Choroid plexus epithelial cell (primary cell): Measurements from ENCODE around the gene TMOD1.

Experiments used
- DNase-seq: peaks from one replicate; pipeline ENCODE4 v3.0.0-alpha.2; 2010; ENCODE audit warnings: low read depth
- H3K4me3 ChIP-seq: 2 replicates; pipeline ENCODE4 v1.5.1; 2011; ENCODE audit warnings: low read depth, mild to moderate bottlenecking, control low read depth, low read length, moderate library complexity
- CTCF ChIP-seq: conservative IDR thresholded peaks from 2 replicates; pipeline ENCODE4 v1.5.1; 2011; ENCODE audit warnings: low read depth, mild to moderate bottlenecking, control low read depth, inconsistent platforms, low read length, moderate library complexity

Gene TMOD1

GRCh38 chr9:97556036-97556720, 54.7 kb downstream of the TMOD1 start:
- DNase-seq: no peak
- H3K4me3 ChIP-seq: no peak overlapping the region
- TF ChIP-seq CTCF: no peak

GRCh38 chr9:97556721-97557605, 55.5 kb downstream of the TMOD1 start:
- no peak overlapping the region for H3K4me3 ChIP-seq
- DNase-seq: no peak

GRCh38 chr9:97557606-97558095, 56.2 kb downstream of the TMOD1 start:
- peak; percentile 24 for DNase-seq
- TF ChIP-seq CTCF: no peak
- no peak overlapping the region for H3K4me3 ChIP-seq

More at GRCh38 chr9:97556721-97557605, 55.5 kb downstream of the TMOD1 start:
- TF ChIP-seq CTCF: no peak

GRCh38 chr9:97558701-97559101, 57.2 kb downstream of the TMOD1 start:
- H3K4me3 ChIP-seq: no peak overlapping the region
- no peak for TF ChIP-seq CTCF
- DNase-seq: no peak

GRCh38 chr9:97559111-97559514, 57.6 kb downstream of the TMOD1 start:
- no peak for DNase-seq
- H3K4me3 ChIP-seq: no peak overlapping the region
- no peak for TF ChIP-seq CTCF

GRCh38 chr9:97560154-97560553, 58.7 kb downstream of the TMOD1 start:
- TF ChIP-seq CTCF: no peak
- no peak for DNase-seq

More at GRCh38 chr9:97560154-97560553, 58.7 kb downstream of the TMOD1 start:
- no peak overlapping the region for H3K4me3 ChIP-seq
